GM19372 (cell line): Measurements from ENCODE around the gene RAB36.

ENCODE experiments used
- ATAC-seq: cut with Tn5 transposase; IDR thresholded peaks from one replicate; pipeline ENCODE4 v1.9.1; 2021; ENCODE audit warnings: mild to moderate bottlenecking, low read depth, moderate library complexity; ENCODE audit not compliant: unreplicated experiment

RAB36 gene

GRCh38 chr22:23107487-23108248 is 37.6 kb upstream of the RAB36 start:
- ATAC-seq = no peak

GRCh38 chr22:23108249-23109078 is 36.8 kb upstream of the RAB36 start:
- ATAC-seq = no peak

- ATAC-seq = no peak
Measured at GRCh38 chr22:23109079-23109347, 36.3 kb upstream of the RAB36 start.

- no peak for ATAC-seq
Measured at GRCh38 chr22:23109441-23109978, 35.8 kb upstream of the RAB36 start.

GRCh38 chr22:23110190-23110921 is 34.9 kb upstream of the RAB36 start:
- ATAC-seq = no peak

GRCh38 chr22:23110922-23111527 is 34.3 kb upstream of the RAB36 start:
- no peak for ATAC-seq

- ATAC-seq = no peak
Measured at GRCh38 chr22:23112472-23113012, 32.7 kb upstream of the RAB36 start.

- ATAC-seq = no peak
Measured at GRCh38 chr22:23113067-23113846, 32.0 kb upstream of the RAB36 start.

- no peak for ATAC-seq
Measured at GRCh38 chr22:23113847-23114720, 31.2 kb upstream of the RAB36 start.

GRCh38 chr22:23114721-23115020 is 30.6 kb upstream of the RAB36 start:
- no peak for ATAC-seq

GRCh38 chr22:23115369-23115768 is 29.9 kb upstream of the RAB36 start:
- no peak for ATAC-seq

GRCh38 chr22:23115825-23116494 is 29.3 kb upstream of the RAB36 start:
- ATAC-seq = no peak

GRCh38 chr22:23116506-23117263 is 28.6 kb upstream of the RAB36 start:
- ATAC-seq = no peak

- ATAC-seq = no peak
Measured at GRCh38 chr22:23117275-23117674, 28.0 kb upstream of the RAB36 start.

GRCh38 chr22:23117891-23118646 is 27.2 kb upstream of the RAB36 start:
- ATAC-seq = no peak

- ATAC-seq = no peak
Measured at GRCh38 chr22:23118647-23119493, 26.4 kb upstream of the RAB36 start.
